Measurements from ENCODE around the gene RASGRF2.
"Not testable (repeated sequence)": the region's sequence is repeated elsewhere in the genome, so short reads cannot be mapped to it uniquely, and the experiment has no call there.

Gene RASGRF2

DNA sequence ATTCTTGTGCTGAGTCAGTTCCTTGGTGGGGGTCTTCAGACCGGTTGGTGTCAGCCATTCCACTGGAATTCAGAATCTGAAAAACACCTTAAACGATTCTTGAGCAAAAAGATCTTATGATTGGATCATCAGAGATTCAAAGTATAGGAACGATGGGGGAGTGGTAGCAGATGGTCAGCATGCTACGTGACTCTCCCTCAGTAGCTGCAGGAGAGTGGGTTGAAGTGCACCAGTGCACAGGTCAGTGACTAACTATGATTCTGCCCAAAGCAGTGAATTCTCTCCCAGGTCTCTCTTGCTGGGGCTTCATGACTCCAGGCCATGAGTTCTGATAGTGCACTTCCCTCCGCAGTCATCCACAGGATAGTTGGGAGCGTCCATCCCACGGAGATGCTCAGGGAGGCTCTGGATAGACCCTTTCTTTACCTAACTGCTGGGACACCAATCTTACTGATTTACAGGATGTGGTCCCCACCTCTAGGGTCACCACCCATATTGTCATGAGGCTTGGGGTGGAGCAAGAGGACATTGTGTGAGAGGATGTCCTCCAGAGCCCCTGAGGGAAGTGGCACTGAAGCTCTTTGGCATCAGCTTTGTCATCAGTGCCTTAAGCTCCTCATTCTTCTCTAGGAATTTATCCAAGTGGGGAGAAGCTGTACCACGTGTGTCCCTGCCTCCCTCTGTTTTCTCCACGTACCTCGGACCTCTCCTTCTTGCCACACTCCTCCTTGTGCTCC is 62.0 kb downstream of the RASGRF2 start:
- DNase-seq: no peak

DNA sequence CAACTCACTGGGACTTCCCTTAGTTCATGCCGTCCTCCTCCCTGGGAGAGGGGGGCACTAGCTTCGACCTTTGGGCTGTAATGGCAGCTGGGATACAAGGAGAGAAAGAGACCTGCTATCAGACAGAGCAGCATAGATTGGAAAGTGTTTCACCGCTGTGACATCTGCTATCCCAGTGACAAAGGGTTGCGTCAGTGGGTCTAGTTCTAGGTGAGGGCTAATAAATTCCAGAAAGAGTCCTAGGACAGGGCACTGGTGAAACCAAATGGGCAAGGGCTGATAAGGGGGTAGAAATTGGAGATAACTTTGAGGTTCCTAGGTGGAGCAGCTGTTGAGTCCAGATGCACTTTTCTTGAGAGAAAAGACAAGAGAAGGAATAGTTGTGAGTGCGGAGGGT is 62.5 kb downstream of the RASGRF2 start:
- no peak for DNase-seq

DNA sequence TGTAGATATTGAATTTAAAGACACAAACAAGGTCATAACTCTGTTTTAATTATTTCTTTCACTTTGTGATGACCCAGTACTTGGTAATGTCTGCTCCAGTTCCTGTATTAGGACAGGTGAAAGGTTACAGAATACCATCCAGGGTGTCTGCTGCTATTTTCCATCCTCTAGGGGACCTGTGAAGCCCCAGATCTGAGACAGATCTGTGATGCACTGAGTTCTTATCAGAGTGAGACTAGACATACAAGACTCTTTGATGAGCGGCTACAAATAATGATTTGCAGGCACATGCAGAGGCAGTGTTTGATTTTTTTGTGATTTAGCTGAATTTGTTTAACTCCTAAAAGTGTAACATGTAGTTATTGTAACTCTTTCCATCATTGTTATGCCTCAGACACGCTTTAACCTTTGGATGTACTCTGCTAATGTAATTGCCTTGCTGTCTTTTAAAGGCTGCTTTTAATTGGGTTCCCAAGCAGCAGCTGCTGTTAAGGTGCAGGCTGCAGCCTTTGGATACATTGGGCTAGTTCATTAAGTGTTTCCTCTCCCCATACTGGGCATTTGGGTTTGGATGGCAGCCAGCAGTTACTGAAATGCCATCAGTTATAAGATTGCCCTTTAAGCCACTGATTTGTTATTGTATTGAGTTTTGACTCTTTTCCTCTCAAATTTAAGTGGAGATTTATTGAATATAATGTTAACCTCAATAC is 63.3 kb downstream of the RASGRF2 start:
- no peak for DNase-seq

GRCh38 chr5:81027481-81028058 is 67.4 kb downstream of the RASGRF2 start:
- no peak for DNase-seq

GRCh38 chr5:81028888-81029287 is 68.7 kb downstream of the RASGRF2 start:
- DNase-seq: not testable (repeated sequence)

DNA sequence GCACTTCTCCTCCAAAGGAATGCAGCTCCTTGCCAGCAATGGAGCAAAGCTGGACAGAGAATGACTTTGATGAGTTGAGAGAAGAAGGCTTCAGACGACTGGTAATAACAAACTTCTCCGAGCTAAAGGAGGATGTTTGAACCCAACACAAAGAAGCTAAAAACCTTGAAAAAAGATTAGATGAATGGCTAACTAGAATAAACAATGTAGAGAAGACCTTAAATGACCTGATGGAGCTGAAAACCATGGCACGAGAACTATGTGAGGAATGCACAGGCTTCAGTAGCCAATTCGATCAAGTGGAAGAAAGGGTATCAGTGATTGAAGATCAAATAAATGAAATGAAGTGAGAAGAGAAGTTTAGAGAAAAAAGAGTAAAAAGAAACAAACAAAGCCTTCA is 69.6 kb downstream of the RASGRF2 start:
- not testable (repeated sequence) for DNase-seq

- not testable (repeated sequence) for DNase-seq
These were observed 70.3 kb downstream of the RASGRF2 start for GRCh38 chr5:81030236-81031034.

- no peak for DNase-seq
These were observed 75.4 kb downstream of the RASGRF2 start for GRCh38 chr5:81035522-81035921.

GRCh38 chr5:81038495-81038894 is 78.3 kb downstream of the RASGRF2 start:
- DNase-seq: no peak

- no peak for DNase-seq
These were observed 84.7 kb downstream of the RASGRF2 start for GRCh38 chr5:81044868-81045267.

- no peak for DNase-seq
These were observed 85.2 kb downstream of the RASGRF2 start for GRCh38 chr5:81045389-81045807.

GRCh38 chr5:81046041-81046440 is 85.9 kb downstream of the RASGRF2 start:
- DNase-seq: no peak

- no peak for DNase-seq
These were observed 92.2 kb downstream of the RASGRF2 start for GRCh38 chr5:81052325-81052724.

DNA sequence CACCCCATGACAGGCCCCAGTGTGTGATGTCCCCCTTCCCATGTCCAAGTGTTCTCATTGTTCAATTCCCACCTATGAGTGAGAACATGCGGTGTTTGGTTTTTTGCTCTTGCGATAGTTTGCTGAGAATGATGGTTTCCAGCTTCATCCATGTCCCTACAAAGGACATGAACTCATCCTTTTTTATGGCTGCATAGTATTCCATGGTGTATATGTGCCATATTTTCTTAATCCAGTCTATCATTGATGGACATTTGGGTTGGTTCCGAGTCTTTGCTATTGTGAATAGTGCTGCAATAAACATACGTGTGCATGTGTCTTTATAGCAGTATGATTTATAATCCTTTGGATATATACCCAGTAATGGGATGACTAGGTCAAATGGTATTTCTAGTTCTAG is 93.1 kb downstream of the RASGRF2 start:
- DNase-seq: not testable (repeated sequence)

- DNase-seq: no peak
These were observed 98.0 kb downstream of the RASGRF2 start for GRCh38 chr5:81058121-81058520.

DNA sequence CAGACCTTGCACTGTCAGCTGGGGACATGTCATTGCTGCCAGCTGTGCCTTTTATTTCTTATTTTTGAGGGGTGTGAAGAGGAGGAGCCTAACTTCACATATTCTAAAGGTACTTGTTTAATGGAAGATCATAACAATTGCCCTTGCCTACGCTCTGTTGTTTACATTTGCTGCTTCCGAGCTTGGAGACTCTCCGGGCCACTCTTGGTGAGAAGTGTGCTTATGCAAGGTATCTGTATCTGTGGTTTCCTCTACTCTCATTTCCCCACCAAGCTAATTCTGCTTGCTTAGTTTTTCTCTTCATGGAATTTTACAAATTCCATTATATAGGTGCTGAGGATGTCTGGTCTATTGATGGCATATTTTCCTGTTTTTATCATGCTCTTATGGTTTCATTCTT is 105.3 kb downstream of the RASGRF2 start:
- no peak for DNase-seq

DNA sequence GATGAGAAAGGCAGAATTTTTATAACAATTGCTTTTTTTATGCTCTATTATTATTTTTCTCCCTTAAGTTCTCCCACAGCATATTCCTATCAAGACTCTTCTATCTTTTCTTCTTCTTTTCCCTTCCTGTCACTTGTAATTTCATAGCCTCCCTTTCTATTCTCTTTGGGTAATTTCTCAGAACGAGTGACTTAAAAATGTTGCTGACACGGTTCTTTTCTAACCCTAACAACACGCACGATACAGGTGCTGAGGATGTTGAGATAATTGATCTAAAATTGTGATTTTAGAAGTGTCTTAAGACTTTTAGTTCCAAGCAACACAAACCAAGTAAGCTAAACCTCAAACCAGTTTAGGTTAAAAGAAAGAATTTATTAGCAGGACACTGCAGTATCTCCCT is 105.9 kb downstream of the RASGRF2 start:
- DNase-seq: no peak

- no peak for DNase-seq
These were observed 107.2 kb downstream of the RASGRF2 start for GRCh38 chr5:81067406-81067805.

- DNase-seq: no peak
These were observed 107.9 kb downstream of the RASGRF2 start for GRCh38 chr5:81068063-81068462.

DNA sequence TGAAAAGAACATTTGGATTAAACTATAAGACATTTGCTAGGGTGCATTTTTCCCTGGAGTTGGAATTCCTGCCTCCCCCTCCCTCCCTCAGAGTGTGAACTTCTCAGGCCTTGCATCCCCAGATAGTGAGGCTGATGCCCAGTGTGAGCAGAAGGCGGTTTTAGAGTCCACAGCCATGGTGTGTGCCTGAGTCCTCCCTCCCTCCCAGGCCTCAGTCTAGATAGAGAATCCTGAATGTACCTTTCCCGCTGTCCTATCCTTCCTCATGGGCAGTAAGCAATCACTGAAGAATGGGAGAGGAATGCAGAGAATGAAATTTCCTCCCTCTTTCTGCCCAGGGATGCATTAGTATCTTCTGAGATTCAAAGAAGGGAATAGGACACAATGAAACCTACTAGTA is 108.5 kb downstream of the RASGRF2 start:
- no peak for DNase-seq

GRCh38 chr5:81069990-81070389 is 109.8 kb downstream of the RASGRF2 start:
- DNase-seq: no peak

DNA sequence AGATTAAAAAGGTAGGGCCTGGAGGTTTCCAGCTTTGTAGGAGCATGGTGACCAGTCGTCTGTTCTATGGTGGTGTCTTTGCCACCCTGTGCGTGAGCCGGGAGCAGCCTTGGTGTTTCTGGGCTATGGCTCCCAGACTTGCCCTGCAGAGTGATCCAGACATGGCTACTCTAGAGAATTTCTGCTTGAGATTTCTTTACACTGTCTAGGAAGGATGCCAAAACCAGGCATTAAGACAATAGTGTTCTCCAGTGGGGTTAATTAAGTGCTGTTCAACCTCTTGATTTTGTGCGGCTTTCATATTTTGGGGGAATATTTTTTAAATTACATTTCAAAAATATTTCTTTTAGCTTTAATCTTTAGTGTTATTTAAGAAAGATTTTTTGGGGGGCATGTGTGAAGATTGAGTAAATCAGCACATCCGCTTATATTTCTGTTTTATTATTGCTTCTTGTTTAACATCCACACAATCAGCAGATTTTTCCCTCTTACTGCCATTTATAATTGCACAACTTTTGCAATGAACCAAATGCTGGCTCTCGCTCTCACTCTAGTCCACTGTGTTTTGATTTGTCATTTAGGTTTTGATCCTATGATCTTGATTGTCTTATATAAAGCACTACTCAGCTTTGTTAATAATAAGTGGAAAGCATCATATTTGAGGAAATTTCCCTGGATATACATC is 110.5 kb downstream of the RASGRF2 start:
- no peak for DNase-seq

GRCh38 chr5:81075041-81075440 is 114.9 kb downstream of the RASGRF2 start:
- no peak for DNase-seq
